Suppressor macrophage (primary cell): ENCODE results near the gene COPE.
A peak's percentile ranks its signal among the peaks of the same experiment; 100 is the strongest.
"Not testable (repeated sequence)": the region's sequence is repeated elsewhere in the genome, so short reads cannot be mapped to it uniquely, and the experiment has no call there.

Source experiments
- DNase-seq, 4 experiments: peaks; one replicate each; pipeline ENCODE4 v3.0.0-alpha.2; 2020 to 2022
- total RNA-seq, 17 experiments: gene quantifications; one replicate each; lab custom pipeline; 2026; ENCODE audit warnings: mixed read lengths in 6 of 17, inconsistent platforms in 3 of 17; lab: John Stamatoyannopoulos, UW

Gene COPE
- 52.5 to 140 (median 71.6) reads per million in 17 experiments for total RNA-seq

DNA sequence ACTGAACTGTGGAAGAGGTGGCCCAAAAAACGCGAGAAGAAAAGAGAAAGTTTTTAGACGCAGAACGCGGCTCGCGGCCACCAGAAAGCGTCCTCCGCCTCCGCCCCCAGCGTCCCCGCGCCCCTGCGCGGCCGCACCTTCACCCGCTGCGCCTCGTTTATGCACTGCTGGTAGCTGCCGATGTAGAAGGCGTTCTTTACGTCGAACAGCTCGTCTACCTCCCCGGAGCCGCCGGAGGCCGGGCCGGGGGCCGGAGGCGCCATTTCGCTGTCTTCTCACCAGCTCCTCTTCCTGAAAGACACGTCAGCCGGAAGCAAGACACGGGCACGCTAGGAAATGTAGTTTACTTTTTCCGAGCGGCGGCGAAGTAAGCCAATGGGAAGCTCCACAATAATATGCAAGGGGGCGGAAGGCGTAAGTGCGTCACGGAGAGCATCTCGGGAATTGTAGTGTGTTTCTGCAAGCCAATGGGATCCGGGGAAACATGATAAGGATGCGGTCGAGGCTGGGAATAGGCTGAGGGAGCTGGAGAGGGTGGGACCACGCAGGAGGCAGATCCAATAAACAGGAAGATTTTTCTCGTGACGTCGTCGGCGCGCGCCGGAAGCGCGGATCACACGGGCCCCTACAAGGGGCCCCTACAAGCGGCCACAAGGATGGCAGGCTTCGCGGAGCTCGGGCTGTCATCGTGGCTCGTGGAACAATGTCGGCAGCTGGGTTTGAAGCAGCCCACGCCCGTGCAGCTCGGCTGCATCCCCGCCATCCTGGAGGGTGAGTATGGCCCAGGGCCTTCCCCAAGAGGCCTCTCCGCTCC is at the start of gene COPE, which contains the start of gene DDX49:
TSS of gene COPE (minus strand) at position 302 of the 814 bp plus-strand sequence. CDS start at position 263, 39 bp downstream.
TSS of gene DDX49 (plus strand) at position 630 of the 814 bp plus-strand sequence. CDS start at position 657, 27 bp downstream.
- peak; percentile 97 to 100 (median 98) for DNase-seq

DNA sequence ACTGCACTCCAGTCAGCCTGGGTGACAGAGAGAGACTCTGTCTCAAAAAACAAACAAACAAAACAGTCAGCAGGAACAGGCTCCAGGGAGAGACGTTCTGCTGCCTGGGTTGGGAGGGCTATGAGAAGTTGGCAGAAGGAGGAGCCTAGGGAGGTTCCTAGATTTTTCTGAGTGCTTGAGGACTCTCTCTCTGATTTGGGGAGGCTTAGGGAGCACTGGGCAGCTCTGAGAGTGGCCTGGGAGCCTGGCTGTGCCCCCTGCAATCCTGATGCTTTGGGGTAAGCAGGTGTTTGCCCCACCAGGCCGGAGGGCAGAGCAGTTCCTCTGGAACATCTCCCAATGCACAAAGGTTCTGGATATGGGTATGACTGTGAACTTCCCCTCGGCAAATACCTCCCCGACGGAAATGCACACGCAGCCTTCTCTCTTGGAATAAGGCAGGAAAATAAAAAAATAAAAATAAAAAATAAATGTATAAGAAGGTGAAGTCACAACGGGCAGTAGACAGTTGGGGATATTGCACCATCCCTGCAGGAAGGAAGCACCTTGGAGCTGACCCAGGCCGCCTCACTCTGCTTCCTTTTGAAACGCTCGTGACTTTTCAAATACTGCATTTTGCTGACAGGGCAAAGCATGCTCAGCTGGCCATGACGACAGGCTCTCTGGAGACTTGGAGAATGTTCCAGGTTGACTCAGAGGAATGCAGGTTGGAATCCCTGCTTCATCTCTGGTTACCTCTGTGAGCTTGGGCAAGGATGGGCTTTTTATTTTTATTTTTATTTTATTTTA is 48.4 kb upstream of the COPE start:
- peak; percentile 85 to 94 (median 91) for DNase-seq

DNA sequence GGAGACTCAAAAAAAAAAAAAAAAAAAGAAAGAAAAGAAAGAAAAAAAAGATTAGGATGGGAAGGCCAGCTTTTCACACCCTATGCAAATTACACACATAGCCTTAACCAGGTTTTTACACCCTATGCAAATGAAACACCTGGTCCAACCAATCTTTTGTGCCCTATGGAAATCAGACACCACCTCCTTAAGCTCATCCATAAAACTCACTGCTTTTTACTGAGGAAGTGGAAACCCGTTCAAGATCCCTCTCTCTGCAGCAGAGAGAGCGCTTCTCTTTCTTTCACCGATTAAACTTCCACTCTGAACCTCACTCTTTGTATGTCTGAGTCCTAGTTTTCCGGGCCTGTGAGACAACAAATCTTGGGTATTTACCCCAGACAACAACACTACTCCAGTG is 47.1 kb upstream of the COPE start:
- DNase-seq: peak; percentile 13 to 54 (median 38)

DNA sequence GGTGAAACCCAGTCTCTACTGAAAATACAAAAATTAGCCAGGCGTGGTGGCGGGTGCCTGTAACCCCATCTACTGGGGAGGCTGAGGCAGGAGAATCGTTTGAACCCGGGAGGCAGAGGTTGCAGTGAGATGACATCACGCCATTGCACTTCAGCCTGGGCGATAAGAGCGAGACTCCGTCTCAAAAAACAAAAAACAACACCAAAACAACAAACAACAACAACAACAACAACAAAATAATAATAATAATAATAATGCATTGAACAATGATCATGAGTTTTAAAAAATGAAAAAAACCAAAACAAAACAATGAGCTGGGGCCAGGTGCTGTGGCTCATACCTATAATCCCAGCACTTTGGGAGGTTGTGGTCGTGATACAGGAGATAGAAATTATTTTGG is 44.9 kb upstream of the COPE start:
- DNase-seq: no peak

DNA sequence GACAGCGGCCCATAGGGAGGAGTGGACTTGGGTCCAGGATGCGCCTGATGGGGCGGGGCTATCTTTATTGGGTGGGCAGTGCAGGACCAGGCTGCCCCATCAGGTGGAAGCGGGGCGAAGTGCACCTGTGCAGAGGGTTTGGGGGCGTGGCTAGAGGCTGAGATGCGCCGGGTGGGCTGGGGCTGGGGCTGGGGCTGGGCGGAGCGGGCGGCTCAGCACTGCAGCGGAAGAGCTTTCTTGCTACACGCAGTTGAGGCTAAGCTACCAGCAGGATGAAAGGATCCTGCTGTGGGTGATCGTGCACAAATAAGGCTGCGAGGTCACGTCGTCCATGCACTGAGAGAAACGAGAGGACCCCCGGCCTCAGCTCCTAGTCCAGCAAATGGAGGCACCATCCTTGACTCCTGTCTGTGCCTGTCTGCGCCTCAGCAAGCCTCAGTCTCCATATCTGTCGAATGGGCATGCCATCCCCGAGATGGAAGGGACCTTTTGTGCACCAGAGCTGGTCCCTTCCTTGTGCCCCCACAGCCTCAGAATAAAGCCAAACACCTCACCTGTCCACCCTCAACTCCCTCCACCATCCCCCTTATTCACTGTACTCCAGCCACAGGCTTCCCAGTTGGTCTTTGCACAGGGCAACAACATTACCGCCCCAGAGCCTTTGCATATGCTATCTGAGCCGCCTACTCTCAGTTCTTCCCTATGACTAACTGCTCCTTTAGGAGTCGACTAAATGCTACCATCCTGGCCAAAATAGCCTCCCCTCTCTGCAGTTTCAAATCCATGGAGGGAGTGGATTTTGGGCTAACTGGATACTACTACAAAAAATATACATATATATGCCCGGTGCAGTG is 42.8 kb upstream of the COPE start:
- DNase-seq: no peak

DNA sequence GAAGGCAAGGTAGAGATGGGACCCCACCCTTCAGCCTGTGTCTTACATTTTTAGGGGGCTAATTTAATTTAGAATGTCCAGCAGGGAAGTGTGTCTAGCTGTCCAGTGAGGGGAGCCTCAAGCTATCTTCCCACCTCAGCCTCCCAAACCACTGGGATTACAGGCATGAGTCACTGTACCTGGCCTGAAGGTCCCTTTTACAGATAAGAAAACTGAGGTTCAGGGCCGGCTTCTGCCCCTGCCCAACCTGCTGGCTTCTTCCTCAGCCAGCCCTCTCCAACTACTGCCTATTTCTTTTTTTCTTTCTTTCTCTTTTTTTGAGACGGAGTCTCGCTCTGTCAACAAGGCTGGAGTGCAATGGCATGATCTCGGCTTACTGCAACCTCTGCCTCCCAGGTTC is 41.2 kb upstream of the COPE start:
- no peak for DNase-seq

DNA sequence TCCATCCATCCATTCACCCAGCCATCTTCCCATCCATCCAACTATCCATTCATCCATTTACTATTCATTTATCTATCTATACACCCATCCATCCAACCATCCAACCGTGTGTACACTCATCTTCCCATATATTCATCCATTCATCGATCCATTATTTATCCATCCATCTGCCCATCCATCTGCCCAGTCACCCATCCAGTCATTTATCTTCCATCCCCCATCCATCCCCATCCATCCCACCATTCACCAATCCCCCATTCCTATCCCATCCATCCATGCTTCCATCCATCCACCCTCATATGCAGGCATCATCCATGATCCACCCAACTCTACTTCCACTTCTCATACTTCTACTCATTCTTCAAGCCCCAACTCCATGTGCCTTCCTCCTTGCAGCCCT is 35.9 kb upstream of the COPE start:
- no peak for DNase-seq

DNA sequence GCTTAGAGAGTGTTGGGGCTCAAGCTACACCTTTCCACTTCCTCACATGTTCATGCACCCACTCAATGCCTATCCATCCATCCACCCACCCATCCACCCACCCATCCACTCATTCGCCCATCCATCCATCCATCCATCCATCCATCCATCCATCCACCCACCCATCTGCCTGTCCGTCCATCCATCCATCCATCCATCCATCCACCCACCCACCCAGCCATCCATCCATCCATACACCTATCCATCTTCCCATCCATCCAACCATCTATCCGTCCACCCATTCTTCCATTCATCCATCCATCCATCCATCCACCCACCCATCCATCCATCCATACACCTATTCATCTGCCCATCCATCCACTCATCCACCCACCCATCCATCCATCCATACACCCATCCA is 34.9 kb upstream of the COPE start:
- no peak for DNase-seq

DNA sequence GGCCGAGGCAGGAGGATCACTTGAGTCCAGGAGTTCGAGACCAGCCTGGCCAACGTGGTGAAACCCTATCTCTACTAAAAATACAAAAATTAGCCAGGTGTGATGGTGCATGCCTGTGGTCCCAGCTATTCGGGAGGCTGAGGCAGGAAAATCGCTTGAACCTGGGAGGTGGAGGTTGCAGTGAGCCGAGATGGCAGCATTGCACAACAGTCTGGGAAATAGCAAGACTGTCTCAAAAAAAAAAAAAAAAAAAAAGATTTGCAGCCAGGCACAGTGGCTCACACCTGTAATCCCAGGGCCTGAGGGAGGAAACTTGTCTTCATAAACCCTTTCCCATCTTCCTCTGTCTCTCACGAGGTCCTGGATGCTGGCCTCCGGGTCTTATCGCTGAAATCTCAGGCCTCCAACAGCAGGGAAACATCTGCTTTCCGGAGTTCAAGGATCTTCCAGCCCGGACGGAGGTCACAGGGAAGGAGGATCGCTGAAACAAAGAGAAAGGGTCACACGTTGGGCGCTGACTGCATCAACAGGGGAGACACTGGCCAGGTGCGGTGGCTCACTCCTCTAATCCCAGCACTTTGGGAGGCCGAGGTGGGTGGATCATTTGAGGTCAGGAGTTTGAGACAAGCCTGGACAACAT is 33.3 kb upstream of the COPE start:
- DNase-seq: not testable (repeated sequence)

DNA sequence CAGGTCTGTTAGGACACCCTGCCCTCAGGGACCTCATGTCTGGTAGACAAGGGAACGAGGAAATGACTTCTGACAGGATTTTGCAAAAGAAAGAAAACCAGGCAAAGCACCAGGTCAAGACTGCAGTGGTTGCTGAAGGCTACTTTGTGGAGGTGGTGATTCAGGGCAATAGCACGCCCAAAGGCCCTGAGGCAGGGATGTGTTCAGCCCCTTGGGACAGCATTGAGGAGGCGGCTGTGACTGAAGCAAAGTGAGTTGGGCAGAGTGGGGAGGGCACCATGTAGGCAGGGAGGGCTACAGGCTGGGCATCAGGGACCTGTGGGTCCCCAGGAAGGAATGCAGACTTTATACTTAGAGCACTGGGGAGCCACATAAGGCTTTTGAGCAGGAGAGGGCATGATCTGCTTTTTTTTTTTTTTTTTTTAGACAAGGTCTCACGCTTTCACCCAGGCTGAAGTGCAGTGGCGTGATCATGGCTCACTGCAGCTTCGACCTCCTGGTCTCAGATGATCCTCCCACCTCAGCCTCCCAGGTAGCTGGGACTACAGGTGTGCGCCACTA is 32.6 kb upstream of the COPE start:
- DNase-seq: no peak

DNA sequence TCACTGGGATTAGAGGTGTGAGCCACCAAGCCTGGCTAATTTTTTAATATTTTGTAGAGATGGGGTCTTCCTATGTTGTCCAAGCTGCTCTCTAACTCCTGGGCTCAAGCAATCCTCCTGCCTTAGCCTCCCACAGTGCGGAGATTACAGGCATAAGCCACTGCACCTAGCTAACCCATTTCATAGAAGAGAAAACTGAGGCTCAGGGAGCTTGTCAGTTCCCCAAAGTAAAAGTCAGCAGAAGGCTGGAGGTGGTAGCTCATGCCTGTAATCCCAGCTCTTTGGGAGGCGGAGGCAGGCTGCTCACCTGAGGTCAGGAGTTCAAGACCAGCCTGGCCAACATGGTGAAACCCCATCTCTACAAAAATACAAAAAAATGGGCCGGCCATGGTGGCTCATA is 30.7 kb upstream of the COPE start:
- no peak for DNase-seq

DNA sequence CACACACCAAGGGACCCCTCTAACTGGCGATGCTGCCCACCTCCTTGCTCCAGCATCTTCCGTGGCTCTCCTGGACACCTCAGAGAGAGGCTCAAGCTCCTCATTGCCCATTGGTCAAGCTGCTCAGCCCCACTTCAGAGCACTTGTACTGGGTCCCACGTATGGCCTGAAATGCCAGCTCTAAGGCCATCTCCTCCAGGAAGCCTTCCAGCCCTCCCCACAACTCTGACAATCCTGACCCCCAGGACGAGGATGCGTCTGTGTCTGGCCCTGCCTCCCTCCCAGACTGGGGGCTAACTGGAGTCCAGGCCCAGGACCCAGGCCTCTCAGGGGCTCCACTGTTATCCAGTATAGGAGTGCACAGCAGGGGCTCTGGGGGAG is 29.8 kb upstream of the COPE start:
- no peak for DNase-seq

DNA sequence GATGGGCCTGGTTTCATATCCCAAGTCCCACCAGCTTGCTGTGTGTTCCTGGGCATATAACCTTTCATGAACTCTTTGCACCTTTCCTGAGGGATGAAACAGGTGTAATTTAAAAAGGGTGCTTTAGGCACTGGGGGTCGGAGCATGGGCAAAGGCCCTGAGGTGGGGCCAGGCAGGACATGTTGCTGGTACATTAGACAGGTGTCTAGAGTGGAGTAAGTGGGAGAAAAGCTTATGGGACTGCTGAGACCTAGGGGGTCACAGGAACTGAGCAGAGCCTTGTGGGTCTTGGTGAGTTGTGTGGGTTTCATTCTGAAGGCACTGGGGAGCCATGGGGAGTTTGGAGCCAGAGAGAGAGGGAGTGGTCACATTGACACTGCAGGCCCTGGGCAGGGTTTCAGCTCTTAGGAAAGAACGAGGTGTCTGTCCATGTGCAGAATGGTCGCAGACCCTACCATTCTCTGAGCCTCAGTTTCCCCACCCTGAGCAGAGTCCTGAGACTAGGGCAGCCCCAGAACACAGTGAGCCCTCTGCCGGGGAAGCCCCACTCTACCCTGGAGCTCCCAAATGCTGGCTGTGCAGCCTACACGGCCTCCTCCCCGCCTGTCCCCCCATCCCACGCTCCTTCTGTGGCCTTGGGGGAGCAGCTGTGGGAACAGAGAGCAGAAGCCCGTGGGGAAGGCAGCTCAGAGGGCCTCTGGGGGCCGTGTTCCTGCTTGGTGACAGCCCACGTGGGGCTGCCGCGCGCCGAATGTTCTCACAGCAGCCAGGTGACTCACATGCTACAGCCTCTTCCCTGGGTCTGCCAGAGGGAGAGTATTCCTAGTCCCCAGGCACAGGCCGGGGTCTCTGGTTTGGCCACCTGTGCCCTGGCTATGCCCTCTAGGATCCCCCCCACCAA is 29.1 kb upstream of the COPE start:
- DNase-seq: no peak

DNA sequence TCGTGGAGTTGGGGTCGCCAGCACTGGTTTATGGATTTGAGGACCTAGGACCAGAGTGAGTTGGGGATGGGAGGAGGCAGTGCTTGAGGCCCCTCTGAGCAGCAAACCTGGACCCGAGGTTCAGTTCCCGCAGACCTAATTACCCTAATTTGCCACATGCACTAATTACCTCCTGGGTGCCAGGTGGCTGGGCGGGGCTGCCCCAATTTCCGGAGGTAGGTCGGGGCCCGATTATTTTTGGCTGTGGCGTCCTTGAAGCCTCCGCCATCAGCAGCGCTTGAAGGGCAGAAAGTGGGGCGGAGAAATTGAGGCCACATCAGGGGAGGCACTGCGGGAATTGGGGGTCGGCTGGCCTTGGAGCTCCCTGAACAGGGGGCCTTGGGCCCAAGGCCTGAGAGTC is 27.7 kb upstream of the COPE start:
- DNase-seq: no peak

DNA sequence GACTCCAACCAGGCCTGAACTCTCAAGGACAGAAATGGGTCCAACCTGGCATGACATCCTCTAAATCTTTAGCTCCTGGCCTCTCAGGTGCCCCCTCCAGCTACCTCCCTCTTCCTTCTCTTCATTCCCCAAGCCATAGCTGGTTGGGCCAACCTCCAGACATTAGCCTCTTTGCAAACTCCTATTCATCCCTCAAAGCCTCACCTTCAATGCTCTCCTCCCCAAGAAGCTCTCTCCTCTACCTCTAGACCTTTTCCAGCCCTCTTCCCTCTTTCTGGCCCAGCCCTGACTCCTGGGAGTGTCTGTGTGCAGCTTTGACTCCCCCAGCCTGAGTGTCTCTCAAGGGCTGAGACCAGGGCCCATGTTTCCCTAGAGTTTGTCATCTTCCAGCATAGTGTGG is 27.1 kb upstream of the COPE start:
- no peak for DNase-seq

DNA sequence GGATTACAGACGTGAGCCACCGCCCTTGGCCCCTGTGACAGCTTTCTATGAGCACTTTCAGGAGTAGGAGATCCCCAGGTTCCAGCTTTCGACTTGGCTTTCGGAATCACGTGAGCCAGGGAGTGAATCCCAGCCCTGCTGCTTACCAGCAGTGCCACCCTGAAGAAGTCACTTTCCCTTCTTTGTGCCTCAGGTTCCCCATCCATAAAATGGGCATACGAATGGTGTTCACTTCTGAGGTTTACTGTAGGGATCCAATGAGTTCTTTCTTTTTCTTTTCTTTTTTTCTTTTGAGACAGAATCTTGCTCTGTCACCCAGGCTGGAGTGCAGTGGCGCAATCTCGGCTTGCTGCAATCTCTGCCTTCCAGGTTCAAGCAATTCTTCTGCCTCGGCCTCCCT is 26.1 kb upstream of the COPE start:
- no peak for DNase-seq

DNA sequence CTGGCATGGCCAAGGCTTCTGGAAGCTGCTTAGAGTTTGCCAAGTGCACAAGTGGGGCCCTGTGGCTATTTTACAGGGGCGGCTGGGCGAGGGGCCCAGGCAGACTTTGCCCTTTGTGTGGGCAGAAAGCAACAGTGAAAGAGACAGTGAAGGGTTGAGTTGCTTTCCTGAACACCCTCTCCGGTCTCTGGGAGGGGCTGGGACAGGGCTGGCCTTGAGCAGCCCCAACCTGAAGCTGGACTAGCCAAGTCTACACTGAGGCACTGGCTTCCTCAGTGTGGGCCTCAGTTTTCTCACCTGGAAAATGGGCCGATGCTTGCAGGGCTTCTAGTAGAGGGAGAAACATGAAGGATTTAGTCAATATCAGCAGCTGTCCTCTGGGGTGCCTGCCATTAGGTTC is 24.3 kb upstream of the COPE start:
- DNase-seq: no peak

DNA sequence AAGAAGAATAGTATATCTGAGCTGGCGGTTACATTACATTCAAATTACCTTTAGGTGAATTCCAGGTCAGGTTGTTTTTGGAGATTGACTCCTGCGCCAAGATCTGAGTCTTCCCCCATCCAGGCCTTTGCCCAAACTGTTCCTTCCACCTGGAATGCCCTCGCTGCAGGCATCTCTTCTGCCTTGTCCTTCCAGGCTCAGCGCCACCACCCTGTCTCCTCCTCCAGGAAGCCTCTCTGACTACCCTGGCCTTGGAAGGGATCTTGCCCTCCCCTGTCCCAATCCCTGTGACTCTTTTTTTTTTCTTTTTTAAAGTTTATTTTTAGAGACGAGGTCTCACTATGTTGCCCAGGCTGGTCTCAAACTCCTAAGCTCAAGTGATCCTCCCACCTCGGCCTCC is 23.5 kb upstream of the COPE start:
- no peak for DNase-seq

DNA sequence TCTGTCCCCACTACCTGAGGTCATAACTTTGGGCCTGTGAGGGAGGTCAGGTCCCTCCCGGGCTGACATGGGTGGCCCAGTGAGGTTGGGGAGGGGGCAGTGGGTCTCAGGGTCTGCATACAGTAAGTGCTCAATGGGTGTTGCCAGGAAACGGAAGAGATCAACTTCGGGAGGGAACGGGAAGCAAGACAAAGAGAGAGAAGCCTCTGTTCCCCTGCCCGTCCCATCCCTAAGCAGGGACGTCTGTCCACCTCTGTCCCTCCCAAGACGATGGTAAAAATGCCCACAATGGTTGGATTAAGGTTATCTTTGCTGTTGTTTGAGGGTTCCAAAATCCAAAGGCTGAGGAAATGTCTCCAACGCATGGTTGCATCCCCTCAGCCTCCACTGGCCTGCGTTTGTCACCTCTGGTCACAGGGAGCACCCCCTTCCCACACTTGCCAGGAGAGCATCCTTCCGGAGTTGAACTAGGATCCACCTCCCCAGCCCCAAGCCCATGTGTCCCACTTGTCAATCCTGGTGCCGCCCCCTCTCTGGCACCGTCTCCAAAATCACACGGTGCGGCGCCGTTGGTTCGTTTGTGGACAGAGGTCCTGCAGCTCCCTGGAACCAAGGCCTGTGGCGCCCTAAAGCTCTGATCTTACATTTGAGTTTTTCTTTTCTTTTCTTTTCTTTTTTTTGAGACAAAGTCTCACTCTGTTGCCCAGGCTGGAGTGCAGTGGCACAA is 22.6 kb upstream of the COPE start:
- DNase-seq: no peak
